HFFc6 (cell line): Measurements from ENCODE around the gene IPO5. TPM values are rescaled to one million over a fixed set of nuclear protein-coding genes. Genes with fewer than 3 reads are reported as not detected.

Experiments
- DNase-seq: peaks from one replicate; pipeline ENCODE4 v3.0.0-alpha.2; 2018
- H3K27ac Mint-ChIP-seq: 2 replicates; pipeline ENCODE4 v1.8.0; 2020; ENCODE audit warnings: mild to moderate bottlenecking, mixed read lengths
- H3K27me3 Mint-ChIP-seq: 2 replicates; pipeline ENCODE4 v1.8.0; 2021; ENCODE audit warnings: mild to moderate bottlenecking, moderate library complexity, mixed read lengths; ENCODE audit not compliant: insufficient read depth
- H3K36me3 Mint-ChIP-seq: 2 replicates; pipeline ENCODE4 v1.8.0; 2021; ENCODE audit warnings: low read depth, mixed read lengths
- H3K4me1 Mint-ChIP-seq: 2 replicates; pipeline ENCODE4 v1.8.0; 2020; ENCODE audit warnings: low read depth, mixed read lengths
- H3K4me3 Mint-ChIP-seq: 2 replicates; pipeline ENCODE4 v1.8.0; 2020; ENCODE audit warnings: mild to moderate bottlenecking, moderate library complexity, mixed read lengths
- H3K9me3 Mint-ChIP-seq: 2 replicates; pipeline ENCODE4 v1.8.0; 2020; ENCODE audit warnings: mild to moderate bottlenecking, mixed read lengths
- total RNA-seq, 6 experiments: library from RNA; stranded (reverse); fragmentation: NEBNext Ultra II Directional; extraction: Animal tissue kit (Norgen Biotek cat#: 25700); gene quantifications; 2 replicates in 1 of 6; 3 replicates in 5 of 6; pipeline ENCODE4 v1.2.3, GENCODE V29; 2021
- TF ChIP-seq, protein P1 (sequence below): fragments of 200-600 bp; sonication (generic); IDR thresholded peaks from 2 replicates; pipeline ENCODE4 v1.5.0; 2021; ENCODE audit warnings: antibody characterized with exemption, mild to moderate bottlenecking

The IPO5 gene
- total RNA-seq, 6 experiments from 2014 or later, result 183 to 247 (median 222) TPM

DNA sequence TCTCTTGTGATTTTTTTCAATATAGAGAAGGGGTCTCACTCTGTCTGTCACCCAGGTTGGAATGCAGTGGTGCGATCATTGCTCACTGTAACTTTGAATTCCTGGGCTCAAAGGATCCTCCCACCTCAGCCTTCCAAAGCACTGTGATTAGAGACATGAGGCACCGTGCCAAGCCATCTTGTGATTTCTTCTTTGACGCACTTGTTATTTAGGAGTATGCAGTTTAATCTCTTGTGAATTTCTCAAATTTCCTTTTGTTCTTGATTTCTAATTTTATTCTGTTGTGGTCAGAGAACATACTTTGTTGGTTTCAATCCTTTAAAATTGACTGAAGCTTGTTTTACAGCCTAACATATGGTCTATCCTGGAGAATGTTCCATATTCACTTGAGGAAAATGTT, 14.5 kb downstream of the IPO5 start:
- DNase-seq, result no peak
- H3K9me3 Mint-ChIP-seq, result no peaks in the 10 kb centered on the region
- peaks cover 3% of the 10 kb centered on the region; the same call in 1 of the 2 replicates for H3K27me3 Mint-ChIP-seq
- no peaks in the 10 kb centered on the region for H3K36me3 Mint-ChIP-seq
- no peak overlapping the region for H3K4me3 Mint-ChIP-seq
- H3K4me1 Mint-ChIP-seq, result peaks cover 6% of the 10 kb centered on the region; the same call in 1 of the 2 replicates
- H3K27ac Mint-ChIP-seq, result no peak overlapping the region
- TF ChIP-seq, protein P1, sequence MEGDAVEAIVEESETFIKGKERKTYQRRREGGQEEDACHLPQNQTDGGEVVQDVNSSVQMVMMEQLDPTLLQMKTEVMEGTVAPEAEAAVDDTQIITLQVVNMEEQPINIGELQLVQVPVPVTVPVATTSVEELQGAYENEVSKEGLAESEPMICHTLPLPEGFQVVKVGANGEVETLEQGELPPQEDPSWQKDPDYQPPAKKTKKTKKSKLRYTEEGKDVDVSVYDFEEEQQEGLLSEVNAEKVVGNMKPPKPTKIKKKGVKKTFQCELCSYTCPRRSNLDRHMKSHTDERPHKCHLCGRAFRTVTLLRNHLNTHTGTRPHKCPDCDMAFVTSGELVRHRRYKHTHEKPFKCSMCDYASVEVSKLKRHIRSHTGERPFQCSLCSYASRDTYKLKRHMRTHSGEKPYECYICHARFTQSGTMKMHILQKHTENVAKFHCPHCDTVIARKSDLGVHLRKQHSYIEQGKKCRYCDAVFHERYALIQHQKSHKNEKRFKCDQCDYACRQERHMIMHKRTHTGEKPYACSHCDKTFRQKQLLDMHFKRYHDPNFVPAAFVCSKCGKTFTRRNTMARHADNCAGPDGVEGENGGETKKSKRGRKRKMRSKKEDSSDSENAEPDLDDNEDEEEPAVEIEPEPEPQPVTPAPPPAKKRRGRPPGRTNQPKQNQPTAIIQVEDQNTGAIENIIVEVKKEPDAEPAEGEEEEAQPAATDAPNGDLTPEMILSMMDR, result no peak

DNA sequence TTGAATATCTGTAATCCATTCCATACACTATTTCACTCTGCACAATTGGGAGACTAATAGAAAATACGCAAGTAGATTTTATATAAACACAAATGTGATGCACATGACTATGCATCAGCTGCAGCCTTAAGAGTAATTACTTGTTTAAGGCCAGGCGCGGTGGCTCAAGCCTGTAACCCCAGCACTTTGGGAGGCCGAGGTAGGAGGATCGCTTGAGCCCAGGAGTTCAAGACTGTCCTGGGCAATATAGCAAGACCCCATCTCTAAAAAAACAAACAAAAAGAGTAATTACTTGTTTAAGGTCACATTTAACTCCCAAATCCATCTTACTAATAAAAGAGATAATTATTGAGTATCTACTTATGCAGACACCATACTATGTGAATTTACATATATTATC, 18.0 kb downstream of the IPO5 start:
- H3K4me3 Mint-ChIP-seq, result no peak overlapping the region
- TF ChIP-seq, protein P1, result no peak

DNA sequence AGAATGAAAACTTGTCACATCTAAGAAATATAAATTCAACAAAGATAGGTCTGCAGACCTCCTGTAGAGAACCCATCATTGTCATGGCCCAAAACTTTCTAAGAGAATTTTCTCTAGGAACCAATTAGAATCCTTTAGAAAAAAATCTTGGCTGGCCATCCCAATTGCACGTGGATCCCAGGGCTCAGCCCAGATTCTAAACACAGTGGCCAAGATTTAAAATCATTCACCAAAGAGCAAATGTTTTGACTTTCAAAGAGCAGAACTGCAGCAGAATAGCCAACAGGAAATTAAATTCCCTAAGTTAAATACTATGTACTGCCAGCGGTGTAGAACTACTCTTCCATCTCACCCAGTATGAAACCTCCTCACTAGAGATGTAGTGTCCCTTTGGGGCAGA, 21.3 kb downstream of the IPO5 start:
- H3K4me3 Mint-ChIP-seq, result peak overlapping the region; percentile 17; the same call in 1 of the 2 replicates
- peaks cover 3% of the 10 kb centered on the region; the same call in 1 of the 2 replicates for H3K27me3 Mint-ChIP-seq
- DNase-seq, result no peak

More for the DNA sequence above, 18.0 kb downstream of the IPO5 start:
- H3K27me3 Mint-ChIP-seq, result peaks cover 2% of the 10 kb centered on the region; the same call in 1 of the 2 replicates
- DNase-seq, result no peak
- no peaks in the 10 kb centered on the region for H3K36me3 Mint-ChIP-seq
- H3K27ac Mint-ChIP-seq, result no peak overlapping the region
- peaks cover 6% of the 10 kb centered on the region for H3K4me1 Mint-ChIP-seq
- H3K9me3 Mint-ChIP-seq, result no peaks in the 10 kb centered on the region

DNA sequence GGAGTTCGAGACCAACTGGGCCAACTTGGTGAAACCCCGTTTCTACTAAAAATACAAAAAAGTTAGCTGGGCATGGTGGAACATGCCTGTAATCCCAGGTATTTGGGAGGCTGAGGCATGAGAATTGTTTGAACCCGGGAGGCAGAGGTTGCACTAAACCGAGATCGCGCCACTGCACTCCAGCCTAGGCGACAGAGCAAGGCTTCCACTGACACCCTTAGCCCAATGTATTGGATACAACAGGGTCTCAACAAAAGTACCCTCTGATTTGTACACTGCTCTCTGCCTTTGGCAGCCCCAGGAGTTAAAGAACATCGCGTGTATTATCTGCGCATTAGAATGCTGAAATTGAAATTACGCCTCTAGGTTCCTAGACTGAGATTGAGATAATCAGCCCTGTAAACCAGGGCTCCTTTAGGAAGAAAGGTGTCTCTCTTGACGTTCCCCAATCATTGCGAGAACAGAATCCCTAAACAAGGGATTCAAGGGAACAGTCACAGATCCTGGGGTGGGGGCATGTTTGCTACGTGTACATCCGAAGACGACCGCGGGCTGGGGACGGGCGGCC, 21.9 kb downstream of the IPO5 start:
- Mint-ChIP-seq H3K4me1 (peaks cover 34% of the 10 kb centered on the region), H3K9me3 (no peaks in the 10 kb centered on the region), H3K4me3 (peak overlapping the region; percentile 91), H3K27ac (peak overlapping the region; percentile 95), H3K36me3 (peaks cover 20% of the 10 kb centered on the region), H3K27me3 (peaks cover 3% of the 10 kb centered on the region; the same call in 1 of the 2 replicates)
- TF ChIP-seq, protein P1, result no peak
- peak; percentile 7 for DNase-seq

More for the DNA sequence above, 21.3 kb downstream of the IPO5 start:
- peaks cover 17% of the 10 kb centered on the region for H3K36me3 Mint-ChIP-seq
- TF ChIP-seq, protein P1, result no peak
- H3K4me1 Mint-ChIP-seq, result peaks cover 30% of the 10 kb centered on the region
- H3K9me3 Mint-ChIP-seq, result no peaks in the 10 kb centered on the region
- H3K27ac Mint-ChIP-seq, result peak overlapping the region; percentile 21; the same call in 1 of the 2 replicates

DNA sequence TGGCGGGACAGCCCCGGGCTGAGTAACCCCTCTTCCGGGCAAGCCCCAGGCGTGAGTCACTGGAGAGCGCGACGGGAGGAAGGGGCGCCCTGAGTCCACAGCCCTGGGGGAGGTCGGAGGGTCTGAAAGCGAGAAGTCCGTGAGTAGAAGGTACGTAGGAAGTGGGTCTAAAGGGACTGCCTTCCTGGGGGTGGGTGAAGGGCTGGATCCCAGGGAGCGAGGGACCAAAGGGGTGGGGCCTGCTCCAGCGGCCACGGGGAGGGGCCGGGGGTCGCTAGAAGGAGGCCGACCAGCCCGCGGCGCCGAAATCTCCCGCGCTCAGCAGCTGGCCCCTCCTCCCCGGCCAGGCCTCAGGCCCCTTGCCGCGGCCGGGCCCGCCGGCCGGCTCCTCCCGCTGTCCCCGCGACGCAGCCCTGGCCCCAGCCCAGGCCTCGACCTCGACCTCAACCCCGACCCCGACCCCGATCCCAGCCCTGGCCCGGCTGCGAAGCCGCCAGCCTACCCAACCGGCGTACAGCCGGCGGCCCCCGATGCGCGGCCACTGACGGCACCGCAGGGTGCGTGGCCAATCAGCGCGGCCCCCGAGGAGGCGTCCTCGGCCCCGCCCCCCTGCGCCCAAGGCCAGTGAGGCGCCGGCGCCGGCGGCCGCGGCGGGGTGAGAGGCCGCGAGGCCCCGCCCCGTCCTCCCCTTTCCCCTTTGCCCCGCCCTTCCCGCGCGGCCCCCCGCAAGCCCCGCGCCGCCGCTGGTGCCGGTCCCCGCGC, 22.6 kb downstream of the IPO5 start:
- H3K36me3 Mint-ChIP-seq, result peaks cover 22% of the 10 kb centered on the region
- peak overlapping the region; percentile 91 for H3K4me3 Mint-ChIP-seq
- peak overlapping the region; percentile 95 for H3K27ac Mint-ChIP-seq
- DNase-seq, result peak; percentile 65
- H3K9me3 Mint-ChIP-seq, result no peaks in the 10 kb centered on the region
- H3K4me1 Mint-ChIP-seq, result peaks cover 38% of the 10 kb centered on the region
- TF ChIP-seq, protein P1, result no peak
- peaks cover 3% of the 10 kb centered on the region; the same call in 1 of the 2 replicates for H3K27me3 Mint-ChIP-seq
